Activated CD8-positive, alpha-beta memory T cell treated with anti-CD3 and anti-CD28 coated beads, Interleukin-2, amount 50 U/mL, for 48 hours (primary cell): ENCODE results near the gene ZFPL1.
A peak's percentile ranks its signal among the peaks of the same experiment; 100 is the strongest.

Source experiments
- DNase-seq: peaks from one replicate; pipeline ENCODE4 v3.0.0-alpha.2; 2020

The ZFPL1 gene

GRCh38 chr11:65060913-65061408 lies 23.1 kb upstream of the ZFPL1 start:
- DNase-seq: no peak

- DNase-seq: no peak
These were observed 20.5 kb upstream of the ZFPL1 start for GRCh38 chr11:65063532-65063931.

GRCh38 chr11:65064847-65065240 lies 19.2 kb upstream of the ZFPL1 start:
- no peak for DNase-seq

GRCh38 chr11:65065851-65066250 lies 18.2 kb upstream of the ZFPL1 start:
- DNase-seq: no peak

DNA sequence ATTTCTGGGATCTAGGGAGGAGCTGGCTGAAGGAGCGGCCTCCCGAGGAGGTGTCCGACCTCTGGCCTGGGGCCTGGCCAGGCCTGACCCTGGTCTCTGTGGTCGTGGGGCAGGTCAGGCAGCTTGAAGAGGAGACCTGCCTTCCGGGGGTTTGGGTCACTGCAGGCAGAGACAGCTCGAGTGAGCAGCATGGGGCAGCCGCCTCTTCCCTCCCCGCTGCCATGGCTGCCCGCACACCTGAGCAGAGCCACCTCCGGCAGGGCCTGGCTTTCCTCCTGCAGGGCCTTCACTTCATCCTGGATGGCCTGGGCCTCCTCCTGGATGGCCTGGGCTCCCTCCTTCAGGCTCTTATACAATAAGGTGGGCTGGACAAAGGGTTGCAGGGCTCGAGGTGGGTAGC lies 17.7 kb upstream of the ZFPL1 start:
- DNase-seq: no peak

- no peak for DNase-seq
These were observed 17.2 kb upstream of the ZFPL1 start for GRCh38 chr11:65066805-65067291.

GRCh38 chr11:65067446-65067845 lies 16.6 kb upstream of the ZFPL1 start:
- DNase-seq: no peak

DNA sequence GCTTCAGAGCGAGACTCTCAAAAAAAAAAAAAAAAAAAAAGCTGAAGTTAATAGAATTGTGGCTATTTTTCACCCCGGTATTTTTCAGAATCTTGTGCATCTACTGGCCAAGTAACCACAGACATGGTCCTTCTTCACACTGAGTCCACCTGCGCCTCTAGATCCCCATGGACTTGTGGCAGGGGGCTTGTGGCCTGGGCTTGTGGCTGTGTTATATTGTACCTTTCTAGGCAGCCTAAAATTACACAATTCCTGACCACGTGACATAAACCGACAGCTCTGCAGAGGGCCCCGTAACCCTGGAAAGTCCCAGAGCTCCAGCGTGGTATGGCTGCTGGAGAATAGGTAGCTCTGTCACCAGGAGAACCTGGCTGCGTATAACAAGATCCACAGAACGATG lies 14.8 kb upstream of the ZFPL1 start:
- no peak for DNase-seq

- no peak for DNase-seq
These were observed 12.0 kb upstream of the ZFPL1 start for GRCh38 chr11:65071907-65072630.

DNA sequence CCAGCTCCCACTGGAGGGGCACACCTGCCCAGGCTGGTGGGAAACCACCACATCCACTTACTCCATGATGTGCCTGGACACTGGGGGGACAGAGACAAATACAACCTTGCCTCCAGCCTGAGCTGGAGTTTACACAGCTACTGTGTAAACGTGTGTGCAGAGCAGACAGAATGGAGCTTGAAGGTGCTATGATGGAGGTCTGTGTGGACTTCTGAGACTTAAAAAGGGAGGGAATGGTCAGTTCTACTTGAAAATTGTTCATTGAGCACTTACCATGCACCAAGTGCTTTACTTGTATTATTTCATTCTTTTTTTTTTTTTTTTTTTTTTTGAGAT lies 11.4 kb upstream of the ZFPL1 start:
- no peak for DNase-seq

DNA sequence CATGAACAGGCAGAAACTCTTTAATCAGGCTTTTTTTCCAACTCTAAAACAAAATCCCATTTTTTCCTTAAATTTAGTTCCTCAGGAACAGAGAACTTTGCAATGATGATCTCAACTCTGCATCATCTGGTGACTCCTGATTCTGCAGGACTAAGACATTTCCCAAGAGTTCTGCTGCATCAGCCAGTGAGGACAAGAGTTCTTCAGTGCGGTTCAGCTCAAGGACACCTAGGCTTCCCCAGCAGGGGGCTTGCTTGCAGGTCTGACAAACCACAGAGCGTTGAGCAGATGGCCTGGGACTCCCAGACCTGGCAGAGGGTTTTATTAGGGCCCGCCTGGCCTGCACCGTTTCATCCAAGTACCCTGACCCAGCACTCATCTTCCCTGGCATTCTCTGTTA lies 6.6 kb upstream of the ZFPL1 start:
- no peak for DNase-seq

DNA sequence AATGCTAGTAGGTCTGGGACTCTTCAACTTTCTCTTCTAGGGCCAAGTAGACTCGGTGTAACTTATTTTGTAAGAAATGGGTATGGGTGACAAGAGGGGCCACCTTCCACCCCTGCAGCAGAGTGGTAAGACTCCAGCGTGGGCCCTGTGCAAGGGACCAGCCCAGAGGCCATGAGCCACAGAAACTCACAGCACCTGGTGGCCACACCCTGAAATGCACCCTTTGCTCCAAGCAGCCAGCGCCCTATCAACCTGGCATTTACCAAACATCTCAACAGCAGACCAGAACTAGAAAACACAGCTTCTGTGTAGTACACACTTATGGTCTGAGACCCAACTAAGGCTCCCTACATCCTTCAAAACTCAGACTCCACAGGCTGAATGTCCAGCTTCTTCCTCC lies 5.9 kb upstream of the ZFPL1 start:
- peak; percentile 82 for DNase-seq

GRCh38 chr11:65078786-65079342 lies 5.2 kb upstream of the ZFPL1 start:
- DNase-seq: no peak

DNA sequence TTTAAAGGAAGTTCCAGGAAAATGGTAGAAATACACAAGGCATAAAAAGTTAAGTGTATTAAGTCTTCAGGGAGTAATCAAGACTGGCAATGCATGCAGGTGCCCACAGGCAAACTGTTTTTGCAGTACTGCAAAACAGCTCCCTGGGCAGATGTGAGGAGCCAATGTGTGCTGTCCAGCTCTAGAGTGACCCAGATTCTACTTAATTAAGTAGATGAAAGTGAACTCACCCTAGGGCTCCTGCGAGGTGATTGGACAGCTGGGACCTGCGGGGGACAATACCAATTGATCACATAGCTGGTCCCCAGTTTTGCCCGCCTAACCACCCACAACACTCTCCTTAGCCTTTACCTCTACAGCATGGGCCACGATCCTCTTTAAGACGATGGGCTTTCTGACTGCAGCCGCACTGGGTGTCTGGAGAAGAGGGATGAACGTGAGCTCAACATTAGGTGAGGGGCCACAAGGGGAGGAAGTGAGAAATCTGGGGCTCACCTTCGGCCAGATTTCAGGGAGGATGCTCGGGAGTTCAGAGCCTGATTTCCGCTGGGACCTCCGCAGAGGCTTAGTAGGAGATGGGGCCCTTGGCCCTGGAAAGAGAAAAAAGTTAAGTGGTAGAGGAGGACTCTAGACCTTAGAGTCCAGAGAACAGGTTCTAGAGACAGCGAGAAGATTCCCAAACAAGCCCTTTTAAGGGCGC lies 738 bp upstream of the ZFPL1 start:
- no peak for DNase-seq

DNA sequence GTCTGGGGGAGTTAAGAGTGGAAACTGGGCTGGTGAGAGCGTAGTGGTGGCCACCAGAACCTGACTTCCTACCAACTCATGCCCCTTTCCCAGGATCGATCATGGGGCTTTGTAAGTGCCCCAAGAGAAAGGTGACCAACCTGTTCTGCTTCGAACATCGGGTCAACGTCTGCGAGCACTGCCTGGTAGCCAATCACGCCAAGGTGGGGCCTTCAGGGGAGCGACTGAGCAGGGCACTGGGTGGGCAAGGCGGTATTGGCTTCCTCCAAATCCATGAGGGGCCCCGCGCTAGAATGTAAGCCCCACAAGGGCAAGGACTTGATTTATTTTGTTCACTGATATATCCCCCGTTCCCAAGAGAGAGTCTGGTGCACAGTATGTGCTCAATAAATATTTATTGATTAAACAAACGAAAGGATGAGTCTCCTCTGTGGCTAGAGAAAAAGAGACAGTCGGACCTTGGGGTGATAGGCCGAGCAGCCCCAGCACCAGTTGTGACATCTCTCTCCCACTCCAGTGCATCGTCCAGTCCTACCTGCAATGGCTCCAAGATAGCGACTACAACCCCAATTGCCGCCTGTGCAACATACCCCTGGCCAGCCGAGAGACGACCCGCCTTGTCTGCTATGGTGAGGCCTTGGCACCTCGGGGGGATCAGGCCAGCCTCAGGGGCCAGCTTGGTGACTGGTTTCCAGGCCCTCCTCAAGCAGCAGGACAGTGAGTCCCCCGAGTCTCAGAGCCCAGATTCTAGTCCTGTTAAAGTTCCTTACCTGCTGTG lies 765 bp downstream of the ZFPL1 start:
- no peak for DNase-seq

- no peak for DNase-seq
These were observed 1.4 kb downstream of the ZFPL1 start for GRCh38 chr11:65085446-65085845.

- DNase-seq: no peak
These were observed 2.8 kb downstream of the ZFPL1 start for GRCh38 chr11:65086809-65087208.

DNA sequence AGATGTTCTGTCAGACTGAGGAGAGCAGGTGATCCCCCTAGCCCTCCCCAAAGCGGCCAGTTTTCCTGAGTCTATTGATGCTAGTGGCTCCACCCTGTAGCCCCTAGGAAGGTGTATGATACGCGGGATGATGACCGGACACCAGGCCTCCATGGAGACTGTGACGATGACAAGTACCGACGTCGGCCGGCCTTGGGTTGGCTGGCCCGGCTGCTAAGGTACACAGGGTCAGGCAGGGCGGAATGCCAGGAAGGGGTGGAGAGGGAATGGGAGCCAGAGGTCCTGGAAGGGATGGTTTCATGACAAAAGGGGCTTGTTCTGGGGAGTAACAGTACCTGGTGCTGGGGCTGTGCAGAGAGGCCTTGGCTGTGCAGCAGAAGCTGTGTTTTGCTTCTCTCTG lies 3.2 kb downstream of the ZFPL1 start:
- DNase-seq: no peak

- no peak for DNase-seq
These were observed 3.8 kb downstream of the ZFPL1 start for GRCh38 chr11:65087827-65088226.

DNA sequence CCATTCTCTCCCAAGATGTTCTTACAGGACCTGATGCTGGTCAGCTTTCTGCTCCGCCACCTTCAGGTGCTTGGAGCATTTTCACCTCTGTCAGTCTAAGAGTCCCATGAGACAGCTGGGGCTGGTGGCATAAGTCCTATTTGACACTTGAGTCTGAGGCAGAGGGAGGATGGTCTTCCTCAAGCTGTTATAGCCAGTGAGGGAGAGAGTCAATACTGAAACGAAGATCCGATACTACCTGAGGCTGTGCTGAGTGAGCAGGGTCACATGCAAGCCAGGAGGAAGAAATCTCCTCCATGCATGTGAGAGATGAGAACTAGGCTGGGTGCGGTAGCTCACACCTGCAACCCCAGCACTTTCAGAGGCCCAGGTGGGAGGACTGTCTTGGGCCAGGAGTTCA lies 5.6 kb downstream of the ZFPL1 start:
- DNase-seq: no peak

DNA sequence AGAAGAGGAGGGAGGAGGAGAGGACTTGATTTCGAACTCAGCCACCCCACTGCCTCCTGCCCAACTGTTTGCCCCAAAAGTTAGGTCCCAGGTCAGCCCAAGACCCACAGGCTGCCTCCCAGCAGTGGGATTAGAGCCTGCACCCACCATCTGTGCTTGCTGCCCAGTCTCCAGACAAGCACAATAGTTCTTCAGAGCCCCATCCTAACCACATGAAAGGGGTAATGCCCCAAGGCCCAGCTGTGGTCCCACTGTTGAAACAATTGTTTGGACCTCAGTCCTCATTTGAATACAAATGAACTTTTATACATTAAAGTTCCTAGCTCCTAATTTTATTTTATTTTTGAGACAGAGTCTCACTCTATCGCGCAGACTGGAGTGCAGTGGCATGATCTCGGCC lies 6.6 kb downstream of the ZFPL1 start:
- DNase-seq: no peak

GRCh38 chr11:65095427-65095826 lies 11.4 kb downstream of the ZFPL1 start:
- no peak for DNase-seq
